Pulmonary artery endothelial cell (primary cell): ENCODE data around the gene MACO1. TPM values are rescaled to one million over a fixed set of nuclear protein-coding genes. Genes with fewer than 3 reads are reported as not detected.

Experiments used
- DNase-seq: peaks from one replicate; pipeline ENCODE4 v3.0.0-alpha.2; 2011; ENCODE audit warnings: low read depth, low spot score
- total RNA-seq: library from RNA; depleted of rRNA; stranded (reverse); fragments of >200 nt; gene quantifications from 2 replicates; pipeline ENCODE4 v1.2.3, GENCODE V29; 2014

Gene MACO1
- total RNA-seq, 1 donor from 2014 or later, result 17.8 TPM

DNA sequence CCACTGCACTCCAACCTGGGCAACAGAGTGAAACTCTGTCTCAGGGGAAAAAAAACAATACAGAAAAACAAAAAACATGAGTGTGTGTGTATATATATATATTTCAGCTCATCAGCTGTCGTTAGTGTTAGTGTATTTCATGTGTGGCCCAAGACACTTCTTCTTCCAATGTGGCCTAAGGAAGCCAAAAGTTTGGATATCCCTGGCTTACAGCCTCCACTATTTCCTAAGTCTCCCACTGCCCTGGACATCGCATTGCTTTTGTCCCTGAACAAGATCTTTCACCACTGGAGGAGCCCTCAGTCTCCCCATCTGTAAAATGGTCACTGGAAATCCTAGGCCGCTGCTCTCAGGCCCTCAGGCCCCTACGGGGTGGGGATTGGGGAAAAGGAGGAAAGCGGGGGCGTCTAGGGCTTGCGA is 112.3 kb downstream of the MACO1 start:
- no peak for DNase-seq

- DNase-seq, result peak; percentile 24
Observed at GRCh38 chr1:25543425-25544242, 112.9 kb downstream of the MACO1 start, which contains the start of gene LDLRAP1. Gene LDLRAP1, plus strand, starts transcription at chr1:25543606. Its CDS starts 93 bp downstream, at chr1:25543699.

DNA sequence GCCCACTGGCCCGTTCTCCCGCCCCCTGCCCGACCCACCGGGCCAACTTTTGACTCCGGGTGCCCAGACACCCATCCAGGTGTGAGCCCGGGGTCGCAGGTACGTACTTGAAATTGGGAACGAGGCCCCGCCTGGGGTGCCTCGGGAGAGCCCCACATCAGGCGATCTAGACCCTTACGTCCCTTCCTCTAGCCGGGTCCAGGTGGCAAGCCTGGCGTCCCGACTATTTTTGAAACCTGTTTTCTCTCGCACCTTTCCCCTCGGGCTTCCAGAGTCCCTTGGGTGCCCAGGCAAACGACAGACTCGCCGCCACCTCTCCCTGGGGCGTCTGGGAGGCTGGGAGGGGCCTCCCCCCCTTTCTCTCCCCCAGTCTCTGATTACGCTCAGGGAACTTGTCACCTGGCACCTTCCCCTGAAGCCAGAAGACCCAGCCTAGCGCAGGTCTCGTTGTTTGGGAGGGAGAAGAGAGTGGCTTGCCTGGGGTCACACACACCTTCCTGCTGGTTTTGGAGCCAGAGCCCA is 113.6 kb downstream of the MACO1 start:
- no peak for DNase-seq

- DNase-seq, result no peak
Observed at GRCh38 chr1:25544819-25545218, 114.1 kb downstream of the MACO1 start.

DNA sequence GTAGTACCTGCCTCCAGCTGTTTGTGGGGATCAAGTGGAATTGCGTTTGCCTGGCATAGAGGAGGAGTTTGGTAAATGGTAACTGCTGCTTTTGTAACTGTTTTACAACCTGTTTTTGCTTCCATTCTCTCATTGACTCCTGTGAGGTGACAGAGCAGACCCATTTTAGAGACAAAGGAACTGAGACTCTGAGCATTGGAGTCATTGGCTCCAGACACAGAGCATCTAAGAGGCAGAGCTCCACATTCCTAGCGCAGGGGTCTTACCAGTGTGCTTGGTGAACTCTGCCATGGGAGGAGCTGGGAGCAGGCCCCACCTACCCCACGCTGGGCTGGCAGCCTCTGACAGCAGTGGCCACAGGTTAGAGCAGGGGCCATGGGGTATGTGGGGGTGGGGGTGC is 115.1 kb downstream of the MACO1 start:
- DNase-seq, result no peak

GRCh38 chr1:25546193-25546592 is 115.5 kb downstream of the MACO1 start:
- no peak for DNase-seq

DNA sequence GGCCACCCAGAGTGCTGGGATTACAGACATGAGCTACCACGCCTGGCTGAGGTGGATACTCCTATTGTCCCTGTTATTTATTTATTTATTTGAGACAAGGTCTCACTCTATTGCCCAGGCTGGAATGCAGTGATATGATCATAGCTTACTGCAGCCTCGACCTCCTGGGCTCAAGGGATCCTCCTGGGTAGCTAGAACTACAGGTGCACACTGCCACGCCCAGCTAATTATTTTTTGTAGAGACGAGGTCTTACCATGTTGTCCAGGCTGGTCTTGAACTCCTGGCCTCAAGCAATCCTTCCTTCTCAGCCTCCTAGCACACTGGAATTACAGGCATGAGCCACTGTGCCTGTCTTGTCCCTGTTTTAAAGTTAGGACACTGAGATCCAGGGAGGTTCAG is 117.9 kb downstream of the MACO1 start:
- DNase-seq, result no peak

DNA sequence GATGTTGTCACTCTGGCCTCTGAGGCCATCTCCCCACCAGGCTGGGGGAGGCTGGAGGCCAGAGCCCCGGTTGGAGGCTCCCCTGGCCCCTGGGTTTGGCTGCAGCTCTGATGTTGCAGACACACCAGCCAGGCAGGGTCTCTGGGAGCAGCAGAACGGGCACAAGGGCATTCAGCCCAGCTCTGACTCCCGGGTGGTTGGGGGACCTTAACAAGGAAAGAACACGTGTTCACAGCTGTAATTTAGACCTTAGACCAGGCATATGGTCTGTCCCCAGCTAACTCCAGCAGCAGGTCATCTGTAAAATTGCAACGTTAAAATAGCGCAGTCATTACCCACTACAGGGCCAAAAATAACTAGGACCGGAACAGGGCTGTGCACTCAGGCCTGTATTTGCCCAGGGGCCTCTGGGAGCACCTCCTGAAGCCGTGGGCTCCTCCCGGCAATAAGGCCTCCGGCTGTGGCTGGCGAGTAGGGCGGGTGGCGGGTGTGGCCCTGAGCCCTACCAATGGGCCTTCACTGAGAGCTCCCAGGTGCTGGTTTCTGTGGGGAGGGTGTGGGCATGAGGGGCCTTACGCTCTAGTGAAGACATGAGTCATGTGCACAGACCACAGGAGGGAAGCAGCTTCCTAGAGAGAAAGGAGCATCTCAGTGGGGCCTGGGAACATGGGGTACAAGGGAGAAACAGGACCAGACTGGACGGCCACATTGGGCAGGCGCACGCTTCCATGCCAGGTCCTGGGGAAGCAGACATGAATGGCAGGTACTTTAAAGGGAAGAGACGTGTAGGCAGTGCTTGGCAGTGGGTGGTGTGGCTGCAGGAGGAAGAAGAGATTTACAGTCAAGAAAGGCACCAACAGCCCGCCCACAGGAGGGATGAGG is 118.8 kb downstream of the MACO1 start:
- DNase-seq, result no peak

Other genes starting within 250 kb of the MACO1 start
- gene SYF2, start 198.4 kb upstream of the MACO1 start, total RNA-seq, result 37.2 and 38.3 TPM in 2 replicates
- 64.6 and 233 TPM in 2 replicates for gene RSRP1, start 183.4 kb upstream of the MACO1 start, total RNA-seq
- not detected in 2 replicates for gene RHD, start 158.4 kb upstream of the MACO1 start, total RNA-seq
- 140 and 152 TPM in 2 replicates for gene TMEM50A, start 92.6 kb upstream of the MACO1 start, total RNA-seq
- gene RHCE, start 10.1 kb upstream of the MACO1 start, total RNA-seq, result 0.11 and 0.40 TPM in 2 replicates
- 13.1 and 16.4 TPM in 2 replicates for gene LDLRAP1, start 112.7 kb downstream of the MACO1 start, total RNA-seq
- 0.79 and 2.4 TPM in 2 replicates for gene MAN1C1, start 185.9 kb downstream of the MACO1 start, total RNA-seq